Immature natural killer cell (primary cell): ENCODE results near the gene ANAPC7. TPM values are rescaled to one million over a fixed set of nuclear protein-coding genes. Genes with fewer than 3 reads are reported as not detected.
A peak's percentile ranks its signal among the peaks of the same experiment; 100 is the strongest.
"Not testable (repeated sequence)": the region's sequence is repeated elsewhere in the genome, so short reads cannot be mapped to it uniquely, and the experiment has no call there.

Experiments
- DNase-seq, 3 donors: peaks; one replicate each; pipeline ENCODE4 v3.0.0; 2022; ENCODE audit warnings: mixed read lengths in 1 of 3
- H3K27ac Mint-ChIP-seq, 6 donors: one replicate each; pipeline ENCODE4 v1.8.0; 2020; ENCODE audit warnings: mixed read lengths in 6 of 6, mild to moderate bottlenecking in 5 of 6, inconsistent platforms in 4 of 6, moderate library complexity in 3 of 6
- H3K27me3 Mint-ChIP-seq, 3 donors: one replicate each; pipeline ENCODE4 v1.8.0; 2020 to 2021; ENCODE audit warnings: low read depth in 3 of 3, mild to moderate bottlenecking in 3 of 3, mixed read lengths in 3 of 3, moderate library complexity in 3 of 3, inconsistent platforms in 1 of 3
- H3K36me3 Mint-ChIP-seq, 3 donors: one replicate each; pipeline ENCODE4 v1.8.0; 2020; ENCODE audit warnings: mixed read lengths in 3 of 3, inconsistent platforms in 2 of 3, mild to moderate bottlenecking in 2 of 3
- H3K4me1 Mint-ChIP-seq, 2 donors: one replicate each; pipeline ENCODE4 v1.8.0; 2020; ENCODE audit warnings: inconsistent platforms in 2 of 2, mild to moderate bottlenecking in 2 of 2, mixed read lengths in 2 of 2, moderate library complexity in 1 of 2
- H3K4me3 Mint-ChIP-seq, 5 donors: one replicate each; pipeline ENCODE4 v1.8.0; 2020; ENCODE audit warnings: mild to moderate bottlenecking in 5 of 5, mixed read lengths in 5 of 5, inconsistent platforms in 3 of 5, moderate library complexity in 3 of 5
- H3K9me3 Mint-ChIP-seq, 6 donors: one replicate each; pipeline ENCODE4 v1.8.0; 2020; ENCODE audit warnings: mild to moderate bottlenecking in 6 of 6, mixed read lengths in 6 of 6, inconsistent platforms in 4 of 6, moderate library complexity in 3 of 6
- polyA plus RNA-seq, 3 donors: library from polyadenylated mRNA; unstranded; fragments of 300-500 nt; fragmentation: Illumina TruSeq; gene quantifications; one replicate each; pipeline ENCODE4 v1.2.3, GENCODE V29; 2021

ANAPC7 gene
- polyA plus RNA-seq, 3 donors from 2014 or later, result 11.0 to 26.4 (median 24.8) TPM

DNA sequence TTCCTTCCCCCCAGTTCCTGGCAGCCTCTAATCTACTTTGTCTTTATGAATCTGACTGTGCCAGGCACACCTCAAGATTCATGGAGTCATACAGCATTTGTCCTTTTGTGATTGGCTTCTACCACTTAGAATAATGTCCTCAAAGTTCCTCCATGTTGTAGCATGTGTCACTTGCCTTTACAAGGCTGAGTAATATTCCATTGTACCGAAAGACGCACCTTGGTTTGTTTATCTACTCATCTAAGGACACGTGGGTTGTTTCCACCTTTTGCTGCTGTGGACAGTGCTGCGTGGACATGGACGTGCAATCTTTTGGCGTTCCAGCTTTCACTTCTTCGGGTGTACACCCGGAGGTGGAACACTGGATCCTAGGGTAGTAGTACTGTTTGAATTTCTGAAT is 33.5 kb downstream of the ANAPC7 start:
- peak overlapping the region in 2 of 6 donors; percentile 20 to 66 for H3K27ac Mint-ChIP-seq
- H3K27me3 Mint-ChIP-seq, result no peaks in the 10 kb centered on the region
- DNase-seq, result no peak
- H3K9me3 Mint-ChIP-seq, result no peaks in the 10 kb centered on the region
- peaks cover 4 to 19% (median 5%) of the 10 kb centered on the region in 3 donors for H3K36me3 Mint-ChIP-seq
- no peak overlapping the region for H3K4me3 Mint-ChIP-seq
- H3K4me1 Mint-ChIP-seq, result peaks cover 0 to 7% of the 10 kb centered on the region in 2 donors

DNA sequence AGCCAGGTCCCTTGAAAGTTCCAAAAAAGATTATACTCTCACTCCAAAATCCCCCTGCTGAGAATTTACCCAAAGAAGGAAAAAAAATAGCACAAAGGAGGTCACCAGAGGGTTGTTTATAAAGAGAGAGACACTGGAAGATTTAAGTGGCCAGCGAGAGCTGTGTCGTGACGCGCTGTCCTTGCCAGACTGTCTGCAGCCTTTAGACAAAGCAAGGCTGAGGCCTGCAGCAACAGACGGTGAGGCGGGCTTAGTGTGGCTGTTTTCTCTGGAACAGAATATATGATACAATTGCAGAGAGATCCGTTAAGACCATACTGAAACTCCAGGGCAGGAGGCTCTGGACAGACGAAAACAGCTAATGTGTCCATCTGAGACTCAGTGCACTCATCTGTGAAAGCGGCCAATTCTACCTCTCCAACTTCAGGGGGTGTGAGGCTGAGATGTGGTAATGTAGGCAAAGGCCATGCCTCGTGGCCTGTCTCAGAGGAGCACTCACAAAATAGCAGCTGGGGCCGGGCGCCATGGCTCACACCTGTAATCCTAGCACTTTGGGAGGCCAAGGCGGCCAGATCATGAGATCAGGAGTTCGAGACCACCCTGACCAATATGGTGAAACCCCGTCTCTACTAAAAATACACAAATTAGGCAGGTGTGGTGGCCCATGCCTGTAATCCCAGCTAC is 36.2 kb downstream of the ANAPC7 start:
- H3K4me1 Mint-ChIP-seq, result peaks cover 0 to 5% of the 10 kb centered on the region in 2 donors
- no peak for DNase-seq
- H3K27me3 Mint-ChIP-seq, result no peaks in the 10 kb centered on the region
- no peak overlapping the region for H3K4me3 Mint-ChIP-seq
- H3K27ac Mint-ChIP-seq, result no peak overlapping the region
- H3K9me3 Mint-ChIP-seq, result no peaks in the 10 kb centered on the region
- H3K36me3 Mint-ChIP-seq, result peaks cover 0 to 5% (median 2%) of the 10 kb centered on the region in 3 donors

DNA sequence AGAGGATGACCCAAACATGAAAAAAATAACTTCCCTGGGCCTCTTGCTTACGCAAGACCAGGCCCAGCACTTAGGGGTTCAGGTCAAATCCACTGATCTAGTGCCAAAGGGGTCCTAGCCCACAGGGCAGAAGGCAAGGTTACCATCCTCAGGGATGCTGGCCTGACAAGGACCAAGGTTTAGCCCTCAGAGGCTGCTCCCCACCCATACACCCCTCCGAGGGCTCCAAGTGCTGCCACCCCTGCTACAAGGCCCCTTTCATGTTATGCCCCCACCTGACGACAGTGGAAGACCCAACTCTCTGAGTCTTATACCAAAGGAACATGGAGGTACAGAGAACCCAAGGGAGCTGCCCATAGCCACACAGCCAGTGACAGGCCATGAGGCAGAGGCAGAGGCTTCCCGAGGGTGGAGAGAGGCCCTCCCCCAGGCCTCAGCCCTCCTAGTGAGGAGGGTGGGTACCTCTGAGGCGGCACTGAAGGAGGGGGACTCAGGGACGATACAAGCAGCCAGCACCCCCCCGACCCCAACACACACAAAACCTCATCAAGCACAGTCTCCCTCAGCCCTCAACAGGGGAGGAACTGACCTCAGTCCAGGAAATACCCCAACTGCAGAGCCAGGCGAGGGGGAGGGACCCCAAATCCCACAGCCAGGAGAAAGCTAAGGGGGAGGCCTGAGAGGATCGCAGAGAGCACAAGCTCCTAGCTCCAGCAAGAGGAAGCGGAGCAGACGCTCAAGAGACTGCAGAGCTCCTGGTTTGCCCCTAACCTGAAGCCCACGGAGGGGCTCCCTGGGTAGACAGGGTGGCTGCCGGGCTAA is 37.0 kb downstream of the ANAPC7 start:
- Mint-ChIP-seq H3K36me3 (peaks cover 0 to 5% (median 2%) of the 10 kb centered on the region in 3 donors), H3K4me3 (no peak overlapping the region), H3K9me3 (no peaks in the 10 kb centered on the region), H3K27ac (no peak overlapping the region), H3K4me1 (no peaks in the 10 kb centered on the region), H3K27me3 (no peaks in the 10 kb centered on the region)
- no peak for DNase-seq

DNA sequence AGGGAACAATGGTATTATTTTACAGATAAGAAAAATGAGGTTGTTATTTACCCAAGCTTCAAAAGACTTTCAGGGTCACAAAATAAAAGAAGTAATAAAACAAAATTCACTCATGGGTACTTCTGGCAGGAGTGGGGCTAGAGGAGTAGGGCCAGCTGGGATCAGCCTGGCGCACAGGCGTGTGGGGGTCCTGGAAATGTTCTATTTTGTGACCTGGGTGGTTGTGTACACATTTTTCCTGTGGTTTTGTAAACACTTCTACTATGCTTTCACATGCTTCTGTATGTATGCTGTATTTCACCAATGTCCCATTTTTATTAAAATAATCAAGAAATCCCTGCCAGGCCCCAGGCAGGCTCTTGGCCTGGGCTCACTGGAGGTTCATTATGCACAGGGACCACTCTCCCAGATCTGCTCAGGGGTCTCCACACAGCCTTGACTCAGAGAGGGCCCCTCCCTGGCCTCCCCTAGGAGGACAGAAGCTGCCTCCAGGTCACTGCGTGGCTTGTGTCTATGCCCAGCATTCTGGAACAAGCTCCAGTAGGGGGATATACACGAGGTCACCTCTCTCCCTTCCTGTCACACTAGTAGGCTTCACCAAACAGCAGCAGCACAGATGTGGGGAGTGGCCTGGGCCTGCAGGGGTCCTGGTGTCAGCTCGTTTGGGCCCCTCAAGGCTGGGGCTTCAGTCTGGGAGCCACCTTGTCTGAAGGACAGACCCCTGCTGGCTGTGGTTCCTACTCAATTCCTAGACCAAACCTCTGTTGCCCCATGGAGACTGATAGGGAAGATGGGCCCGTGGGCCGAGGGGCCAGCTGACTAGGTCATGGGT is 37.8 kb downstream of the ANAPC7 start:
- H3K4me3 Mint-ChIP-seq, result no peak overlapping the region
- H3K27me3 Mint-ChIP-seq, result no peaks in the 10 kb centered on the region
- no peak for DNase-seq
- no peaks in the 10 kb centered on the region for H3K9me3 Mint-ChIP-seq
- H3K4me1 Mint-ChIP-seq, result no peaks in the 10 kb centered on the region
- H3K27ac Mint-ChIP-seq, result no peak overlapping the region
- peaks cover 0 to 5% (median 2%) of the 10 kb centered on the region in 3 donors for H3K36me3 Mint-ChIP-seq

DNA sequence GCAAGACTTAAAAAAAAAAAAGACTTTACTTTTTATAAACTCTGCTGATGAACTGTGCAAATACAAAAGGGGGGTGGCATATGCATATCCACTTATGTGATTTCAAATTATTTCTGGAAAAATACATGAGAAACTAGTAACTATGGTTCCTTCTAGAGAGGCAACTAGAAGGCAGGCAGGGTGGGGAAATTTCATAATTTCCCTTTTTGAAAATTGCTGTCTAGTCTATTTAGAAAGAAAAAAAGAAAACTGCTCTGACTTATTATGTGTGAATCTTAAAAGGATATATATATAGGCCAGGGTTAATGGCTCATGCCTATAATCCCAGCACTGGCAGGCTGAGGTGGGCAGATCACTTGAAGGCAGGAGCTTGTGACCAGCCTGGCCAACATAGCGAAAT is 42.3 kb downstream of the ANAPC7 start:
- no peaks in the 10 kb centered on the region for H3K4me1 Mint-ChIP-seq
- peaks cover 0 to 2% (median 0%) of the 10 kb centered on the region in 3 donors for H3K27me3 Mint-ChIP-seq
- no peaks in the 10 kb centered on the region for H3K9me3 Mint-ChIP-seq
- no peak for DNase-seq
- no peak overlapping the region for H3K27ac Mint-ChIP-seq
- no peak overlapping the region for H3K4me3 Mint-ChIP-seq
- no peaks in the 10 kb centered on the region for H3K36me3 Mint-ChIP-seq

DNA sequence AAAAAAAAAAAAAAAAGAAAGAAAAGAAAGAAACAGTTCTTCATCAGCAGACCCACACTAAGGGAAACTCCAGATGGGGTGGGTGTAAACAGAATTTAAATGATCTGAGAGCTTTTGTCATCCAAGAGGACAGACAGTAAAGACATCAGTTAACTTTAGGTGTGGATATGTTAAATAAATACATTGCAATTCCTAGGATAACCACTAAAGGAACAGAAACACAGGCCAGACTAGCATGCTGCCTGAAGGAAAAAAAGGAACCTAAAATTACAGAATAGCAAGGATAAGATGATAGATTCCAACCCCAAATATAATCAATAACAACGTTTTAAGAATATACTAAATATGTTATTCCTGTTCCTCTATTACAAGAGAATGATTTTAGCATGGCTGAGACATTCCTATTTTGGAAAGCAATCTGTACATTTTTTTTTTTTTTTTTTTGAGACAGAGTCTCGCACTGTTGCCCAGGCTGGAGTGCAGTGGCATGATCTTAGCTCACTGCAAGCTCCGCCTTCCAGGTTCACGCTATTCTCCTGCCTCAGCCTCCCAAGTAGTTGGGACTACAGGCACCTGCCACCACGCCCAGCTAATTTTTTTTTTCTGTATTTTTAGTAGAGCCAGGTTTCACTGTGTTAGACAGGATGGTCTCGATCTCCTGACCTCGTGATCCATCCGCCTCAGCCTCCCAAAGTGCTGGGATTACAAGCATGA is 45.0 kb downstream of the ANAPC7 start:
- not testable (repeated sequence) for H3K4me3 Mint-ChIP-seq, H3K27ac Mint-ChIP-seq

DNA sequence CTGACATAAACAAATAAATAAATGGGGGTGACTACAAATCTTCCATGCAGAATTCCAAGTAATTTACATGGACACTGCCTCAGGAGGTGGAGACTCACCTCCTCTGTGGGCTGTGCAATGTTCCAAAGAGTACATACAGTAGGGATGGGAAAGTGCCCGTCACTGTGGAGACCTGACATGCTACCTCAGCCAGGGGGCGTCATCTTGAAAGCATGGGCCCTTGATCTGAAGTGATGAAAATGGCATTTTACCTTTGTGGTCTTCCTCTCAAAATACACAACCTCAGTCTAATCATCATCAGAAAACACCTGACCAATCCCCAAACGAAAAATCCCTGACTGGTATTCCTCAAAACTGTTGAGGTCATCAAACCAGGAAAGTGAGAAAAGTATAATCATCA is 48.4 kb downstream of the ANAPC7 start:
- no peaks in the 10 kb centered on the region for H3K36me3 Mint-ChIP-seq
- peaks cover 10 to 27% of the 10 kb centered on the region in 2 donors for H3K4me1 Mint-ChIP-seq
- peaks cover 0 to 4% (median 2%) of the 10 kb centered on the region in 3 donors for H3K27me3 Mint-ChIP-seq
- H3K9me3 Mint-ChIP-seq, result no peaks in the 10 kb centered on the region
- H3K27ac Mint-ChIP-seq, result peak overlapping the region in 1 of 6 donors; percentile 46
- no peak overlapping the region for H3K4me3 Mint-ChIP-seq
- peak in 1 of 3 donors; percentile 19 for DNase-seq

More for the DNA sequence above, 45.0 kb downstream of the ANAPC7 start:
- H3K36me3 Mint-ChIP-seq, H3K27me3 Mint-ChIP-seq, H3K9me3 Mint-ChIP-seq, DNase-seq: not testable (repeated sequence)
- peaks cover 7 to 15% of the 10 kb centered on the region in 2 donors for H3K4me1 Mint-ChIP-seq

DNA sequence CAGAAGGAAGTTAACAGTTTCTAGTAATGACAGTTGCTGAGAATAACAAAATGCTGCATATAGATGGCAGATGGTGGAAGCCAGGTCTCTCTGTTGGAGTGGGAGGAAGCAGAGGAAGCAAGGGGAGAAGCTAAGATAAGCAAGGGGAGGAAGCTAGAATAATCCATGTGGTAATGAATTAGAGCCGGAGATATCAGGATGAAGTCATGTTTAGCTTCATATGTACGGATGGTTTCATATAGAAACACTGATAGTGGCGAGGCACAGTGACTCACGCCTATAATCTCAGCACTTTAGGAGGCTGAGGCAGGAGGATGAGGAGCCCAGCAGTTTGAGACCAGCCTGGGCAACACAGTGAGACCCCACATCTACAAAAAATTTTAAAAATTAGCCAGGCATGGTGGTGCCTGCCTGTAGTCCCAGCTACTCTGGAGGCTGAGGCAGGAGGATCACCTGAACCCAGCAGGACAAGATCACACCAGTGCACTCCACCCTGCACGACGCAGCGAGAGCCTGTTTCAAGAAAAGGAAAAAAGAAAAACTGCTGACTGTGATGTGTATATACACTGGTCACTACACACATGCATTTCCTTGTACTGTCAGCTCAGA is 49.2 kb downstream of the ANAPC7 start:
- no peaks in the 10 kb centered on the region for H3K36me3 Mint-ChIP-seq
- peak overlapping the region in 1 of 6 donors; percentile 18 for H3K27ac Mint-ChIP-seq
- no peaks in the 10 kb centered on the region for H3K9me3 Mint-ChIP-seq
- no peak overlapping the region for H3K4me3 Mint-ChIP-seq
- peaks cover 18 to 35% of the 10 kb centered on the region in 2 donors for H3K4me1 Mint-ChIP-seq
- peaks cover 2 to 4% (median 2%) of the 10 kb centered on the region in 3 donors for H3K27me3 Mint-ChIP-seq
- DNase-seq, result no peak

DNA sequence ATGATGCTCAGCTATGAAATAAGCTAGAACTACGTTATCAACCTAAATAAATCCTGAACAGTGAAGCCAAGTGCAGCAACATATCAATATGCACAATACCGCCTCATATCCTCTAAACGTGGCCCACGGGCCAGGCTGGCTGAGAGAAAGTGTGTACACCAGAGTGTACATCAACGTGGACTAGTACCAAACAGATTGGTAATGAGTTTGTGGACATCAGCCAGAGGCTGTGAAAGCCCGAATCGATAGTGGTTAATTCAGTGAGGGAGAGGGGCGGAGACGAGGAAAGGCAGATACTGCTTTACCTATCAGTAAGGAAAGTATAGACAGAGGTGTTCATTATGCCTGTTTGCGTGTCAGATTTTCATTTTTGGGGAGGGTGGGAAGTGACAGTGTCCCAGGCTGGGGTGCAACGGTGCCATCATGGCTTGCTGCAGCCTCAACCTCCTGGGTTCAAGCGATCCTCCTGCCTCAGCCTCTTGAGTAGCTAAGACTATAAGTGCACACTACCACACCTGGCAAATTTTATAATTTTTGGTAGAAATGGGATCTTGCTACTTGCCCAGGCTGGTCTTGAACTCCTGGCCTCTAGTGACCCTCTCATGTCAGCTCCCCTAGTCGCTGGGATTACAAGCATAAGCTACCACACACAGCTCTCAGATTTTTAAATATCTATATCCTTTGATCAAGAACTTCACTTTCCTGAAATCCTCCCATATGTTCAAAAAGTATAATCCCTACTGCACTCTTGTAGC is 50.1 kb downstream of the ANAPC7 start:
- H3K4me1 Mint-ChIP-seq, result peaks cover 20 to 38% of the 10 kb centered on the region in 2 donors
- no peak overlapping the region for H3K4me3 Mint-ChIP-seq
- no peaks in the 10 kb centered on the region for H3K9me3 Mint-ChIP-seq
- peak overlapping the region in 2 of 6 donors; percentile 40 to 42 for H3K27ac Mint-ChIP-seq
- no peaks in the 10 kb centered on the region for H3K36me3 Mint-ChIP-seq
- peaks cover 2 to 4% (median 2%) of the 10 kb centered on the region in 3 donors for H3K27me3 Mint-ChIP-seq
- DNase-seq, result no peak

DNA sequence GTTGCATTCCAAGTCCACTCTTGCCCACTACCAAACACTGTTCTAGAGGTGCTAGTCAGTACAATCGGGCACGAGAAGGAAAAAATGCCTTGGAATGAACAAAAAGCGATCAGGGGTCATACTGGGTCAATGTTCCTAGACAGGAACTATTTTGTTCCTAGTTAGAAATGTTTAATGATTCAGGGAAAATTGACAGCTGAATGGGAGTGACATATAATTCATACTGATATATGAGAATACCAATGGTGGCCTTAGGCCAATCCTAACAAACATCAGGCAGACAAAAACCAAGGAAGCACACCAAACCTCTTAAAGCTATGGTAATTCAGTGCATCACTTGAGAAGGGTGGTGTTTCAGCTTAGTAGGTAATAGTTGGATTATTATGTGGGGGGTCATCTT is 51.1 kb downstream of the ANAPC7 start:
- no peak for DNase-seq
- Mint-ChIP-seq H3K4me1 (peaks cover 20 to 38% of the 10 kb centered on the region in 2 donors), H3K9me3 (no peaks in the 10 kb centered on the region), H3K36me3 (peaks cover 2 to 5% (median 2%) of the 10 kb centered on the region in 3 donors), H3K27me3 (peaks cover 2 to 4% (median 2%) of the 10 kb centered on the region in 3 donors), H3K27ac (no peak overlapping the region), H3K4me3 (no peak overlapping the region)

DNA sequence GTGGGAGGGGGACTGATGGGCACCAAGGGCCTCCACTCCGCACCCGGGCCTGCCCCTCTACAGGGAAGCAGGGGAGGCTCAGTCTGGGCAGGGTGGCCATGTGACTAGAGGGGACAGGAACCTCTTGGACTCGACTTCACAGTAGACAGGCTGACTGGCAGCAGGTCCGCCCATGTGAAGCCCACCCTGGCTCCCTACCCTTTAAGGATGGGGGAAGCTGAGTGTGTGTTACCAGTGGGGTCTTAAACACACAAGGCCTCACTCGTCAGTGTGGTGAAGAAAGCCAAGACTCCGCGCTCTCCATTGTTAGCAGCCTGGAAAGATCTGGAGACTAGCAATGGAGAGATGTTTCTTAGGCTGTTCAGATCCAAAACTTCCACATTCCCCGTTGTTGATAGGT is 52.4 kb downstream of the ANAPC7 start:
- Mint-ChIP-seq H3K4me1 (peaks cover 20 to 38% of the 10 kb centered on the region in 2 donors), H3K27me3 (peaks cover 0 to 4% (median 2%) of the 10 kb centered on the region in 3 donors), H3K4me3 (no peak overlapping the region), H3K36me3 (peaks cover 12 to 17% (median 15%) of the 10 kb centered on the region in 3 donors), H3K9me3 (no peaks in the 10 kb centered on the region), H3K27ac (no peak overlapping the region)
- DNase-seq, result no peak

DNA sequence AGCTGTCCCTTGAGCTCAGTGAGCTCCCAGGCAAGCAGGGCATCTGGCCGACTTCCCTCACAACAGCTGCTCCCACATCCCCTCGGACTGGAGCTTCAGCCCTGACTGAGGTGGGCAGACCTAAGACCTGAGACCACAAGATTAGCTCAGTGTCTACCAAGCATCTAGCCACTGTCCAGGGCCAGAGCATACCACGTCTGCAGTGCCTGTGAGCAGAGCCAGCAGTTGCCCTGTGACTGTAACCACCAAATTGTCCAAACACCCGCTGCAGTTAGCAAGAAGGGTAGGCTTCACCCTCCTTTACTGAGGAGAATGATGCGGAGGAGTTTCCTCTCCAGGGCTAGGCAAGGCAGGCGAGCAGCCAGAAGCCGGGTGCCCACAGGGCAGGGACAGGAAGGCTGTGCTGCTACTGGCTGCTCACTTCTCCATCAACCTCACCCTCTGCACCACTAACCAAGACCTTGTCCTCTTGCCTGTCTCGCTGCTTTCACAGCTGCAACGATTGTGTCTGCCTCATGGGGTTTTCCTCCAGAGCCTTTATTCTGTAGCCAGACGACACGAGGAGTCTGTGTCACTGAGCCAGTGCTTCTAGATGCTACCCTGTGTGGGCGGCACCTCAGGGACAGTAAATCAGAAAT is 53.9 kb downstream of the ANAPC7 start:
- peak overlapping the region in 2 of 5 donors; percentile 20 to 28 for H3K4me3 Mint-ChIP-seq

More for the DNA sequence above, 53.9 kb downstream of the ANAPC7 start:
- Mint-ChIP-seq H3K4me1 (peaks cover 15 to 32% of the 10 kb centered on the region in 2 donors), H3K36me3 (peaks cover 15 to 28% (median 17%) of the 10 kb centered on the region in 3 donors), H3K27me3 (peaks cover 0 to 4% (median 2%) of the 10 kb centered on the region in 3 donors), H3K9me3 (no peaks in the 10 kb centered on the region), H3K27ac (peak overlapping the region; percentile 37 to 84 (median 78))
- DNase-seq, result peak; percentile 10 to 20 (median 12)
